H9 (cell line): ENCODE results near the gene TMEM164. TPM values are rescaled to one million over a fixed set of nuclear protein-coding genes. Genes with fewer than 3 reads are reported as not detected.

Source experiments
- DNase-seq: peaks from one replicate; pipeline ENCODE4 v3.0.0-alpha.2; 2017
- H2AFZ ChIP-seq: one replicate; pipeline ENCODE4 v1.6.1; 2013; ENCODE audit warnings: mild to moderate bottlenecking, low read length, control low read depth, moderate library complexity
- H2AK5ac ChIP-seq: 2 replicates; pipeline ENCODE4 v1.6.1; 2013; ENCODE audit warnings: low read length, control low read depth, mixed read lengths; ENCODE audit not compliant: insufficient read length
- H2BK120ac ChIP-seq: one replicate; pipeline ENCODE4 v1.6.1; 2013; ENCODE audit warnings: low read depth, mild to moderate bottlenecking, low read length, control low read depth, inconsistent platforms; ENCODE audit not compliant: poor library complexity, severe bottlenecking
- H2BK12ac ChIP-seq: 2 replicates; pipeline ENCODE4 v1.6.1; 2013; ENCODE audit warnings: low read length, control low read depth, mixed read lengths, low read depth; ENCODE audit not compliant: insufficient read length
- H2BK15ac ChIP-seq: 2 replicates; pipeline ENCODE4 v1.6.1; 2013; ENCODE audit warnings: low read depth, low read length, control low read depth
- H2BK20ac ChIP-seq: one replicate; pipeline ENCODE4 v1.6.1; 2013; ENCODE audit warnings: low read depth, mild to moderate bottlenecking, low read length, control low read depth, inconsistent platforms; ENCODE audit not compliant: poor library complexity, severe bottlenecking
- H2BK5ac ChIP-seq: 2 replicates; pipeline ENCODE4 v1.6.1; 2013; ENCODE audit warnings: low read length, control low read depth, mixed read lengths; ENCODE audit not compliant: insufficient read length
- H3K14ac ChIP-seq: 2 replicates; pipeline ENCODE4 v1.6.1; 2013; ENCODE audit warnings: low read length, control low read depth; ENCODE audit not compliant: insufficient read depth
- H3K18ac ChIP-seq: 2 replicates; pipeline ENCODE4 v1.6.1; 2013; ENCODE audit warnings: low read depth, mild to moderate bottlenecking, mixed read lengths, low read length, control low read depth; ENCODE audit not compliant: insufficient read length
- H3K23ac ChIP-seq: 2 replicates; pipeline ENCODE4 v1.6.1; 2013; ENCODE audit warnings: low read length, control low read depth, mixed read lengths, low read depth; ENCODE audit not compliant: insufficient read length
- H3K23me2 ChIP-seq: 2 replicates; pipeline ENCODE4 v1.6.1; 2013; ENCODE audit warnings: low read depth, mild to moderate bottlenecking, mixed read lengths, low read length, control low read depth; ENCODE audit not compliant: insufficient read length, poor library complexity, severe bottlenecking
- H3K27ac ChIP-seq: 2 replicates; pipeline ENCODE4 v1.5.1; 2013; ENCODE audit warnings: low read length, control low read depth, mixed read lengths, low read depth; ENCODE audit not compliant: insufficient read length
- H3K27me3 ChIP-seq: 2 replicates; pipeline ENCODE4 v1.6.1; 2013; ENCODE audit warnings: low read length, control low read depth, inconsistent platforms; ENCODE audit not compliant: insufficient read depth
- H3K4ac ChIP-seq: 2 replicates; pipeline ENCODE4 v1.6.1; 2013; ENCODE audit warnings: low read depth, mild to moderate bottlenecking, control low read depth, inconsistent platforms, low read length, moderate library complexity
- H3K4me1 ChIP-seq: 2 replicates; pipeline ENCODE4 v1.6.1; 2013; ENCODE audit warnings: low read length, control low read depth, inconsistent platforms; ENCODE audit not compliant: insufficient read depth
- H3K4me2 ChIP-seq: 2 replicates; pipeline ENCODE4 v1.6.1; 2013; ENCODE audit warnings: low read length, control low read depth, mixed read lengths; ENCODE audit not compliant: insufficient read length, insufficient read depth
- H3K56ac ChIP-seq: 2 replicates; pipeline ENCODE4 v1.6.1; 2013; ENCODE audit warnings: low read depth, mild to moderate bottlenecking, mixed read lengths, low read length, control low read depth; ENCODE audit not compliant: insufficient read length
- H3K79me1 ChIP-seq: 2 replicates; pipeline ENCODE4 v1.6.1; 2013; ENCODE audit warnings: low read depth, mild to moderate bottlenecking, moderate library complexity, low read length, control low read depth, inconsistent platforms; ENCODE audit not compliant: insufficient read depth, poor library complexity, severe bottlenecking
- H3K79me2 ChIP-seq: 2 replicates; pipeline ENCODE4 v1.6.1; 2013; ENCODE audit warnings: low read length, control low read depth, inconsistent platforms; ENCODE audit not compliant: insufficient read depth
- H3K9ac ChIP-seq: 2 replicates; pipeline ENCODE4 v1.6.1; 2013; ENCODE audit warnings: low read length, control low read depth, mixed read lengths; ENCODE audit not compliant: insufficient read length; ENCODE audit errors: extremely low read depth
- H3K9me3 ChIP-seq: one replicate; pipeline ENCODE4 v1.6.1; 2013; ENCODE audit warnings: low read depth, low read length, inconsistent platforms; ENCODE audit not compliant: control insufficient read depth
- H3T11ph ChIP-seq: one replicate; pipeline ENCODE4 v1.6.1; 2013; ENCODE audit warnings: mild to moderate bottlenecking, low read length, control low read depth, inconsistent platforms
- H4K20me1 ChIP-seq: one replicate; pipeline ENCODE4 v1.6.1; 2013; ENCODE audit not compliant: control insufficient read depth, insufficient read length, insufficient read depth
- H4K5ac ChIP-seq: 2 replicates; pipeline ENCODE4 v1.6.1; 2013; ENCODE audit warnings: low read depth, mild to moderate bottlenecking, mixed read lengths, low read length, control low read depth; ENCODE audit not compliant: insufficient read length
- H4K8ac ChIP-seq: replicated peaks from 2 replicates; pipeline ENCODE4 v1.6.1; 2013; ENCODE audit warnings: low read length, control low read depth, mixed read lengths, low read depth; ENCODE audit not compliant: insufficient read length
- H4K91ac ChIP-seq: 2 replicates; pipeline ENCODE4 v1.6.1; 2013; ENCODE audit warnings: low read depth, mild to moderate bottlenecking, moderate library complexity, mixed read lengths, low read length, control low read depth; ENCODE audit not compliant: insufficient read length
- H3K27ac Mint-ChIP-seq, 3 experiments: 2 replicates in 2 of 3; 3 replicates in 1 of 3; pipeline ENCODE4 v1.8.0; 2020 to 2021; ENCODE audit warnings: mixed read lengths in 3 of 3, mild to moderate bottlenecking in 1 of 3, moderate library complexity in 1 of 3
- H3K27me3 Mint-ChIP-seq: 2 replicates; pipeline ENCODE4 v1.8.0; 2021; ENCODE audit warnings: low read depth, mild to moderate bottlenecking, moderate library complexity, mixed read lengths
- H3K36me3 Mint-ChIP-seq, 3 experiments: 2 replicates in 2 of 3; 3 replicates in 1 of 3; pipeline ENCODE4 v1.8.0; 2020 to 2021; ENCODE audit warnings: low read depth in 3 of 3, mixed read lengths in 3 of 3; ENCODE audit not compliant: insufficient read depth in 1 of 3
- H3K4me1 Mint-ChIP-seq, 2 experiments: 2 replicates each; pipeline ENCODE4 v1.8.0; 2020; ENCODE audit warnings: mixed read lengths in 2 of 2
- H3K4me3 Mint-ChIP-seq, 2 experiments: 2 replicates in 1 of 2; 3 replicates in 1 of 2; pipeline ENCODE4 v1.8.0; 2020 to 2021; ENCODE audit warnings: mild to moderate bottlenecking in 2 of 2, mixed read lengths in 2 of 2, moderate library complexity in 1 of 2
- H3K9me3 Mint-ChIP-seq, 2 experiments: 2 replicates in 1 of 2; 3 replicates in 1 of 2; pipeline ENCODE4 v1.8.0; 2020; ENCODE audit warnings: mild to moderate bottlenecking in 2 of 2, mixed read lengths in 2 of 2, moderate library complexity in 1 of 2
- CTCF ChIP-seq: fragments of 200-600 bp; sonication (generic); conservative IDR thresholded peaks from 3 replicates; pipeline ENCODE4 v1.8.0; 2021; ENCODE audit warnings: antibody characterized with exemption, mild to moderate bottlenecking
- WGBS: extraction: QIAGEN DNeasy Blood & Tissue Kit; methylation state at CpG from one replicate; pipeline ENCODE4 v1.1.7; 2013; ENCODE audit warnings: missing lambda C conversion rate, low lambda C conversion rate, mixed read lengths; ENCODE audit not compliant: insufficient read length; ENCODE audit errors: extremely low coverage; 5-methylcytosine and 5-hydroxymethylcytosine counted together
- total RNA-seq: library from RNA; stranded (reverse); gene quantifications from 2 replicates; pipeline ENCODE4 v1.2.1, GENCODE V29; 2021

Gene TMEM164
- total RNA-seq, 1 experiment from 2014 or later: 30.4 TPM

DNA sequence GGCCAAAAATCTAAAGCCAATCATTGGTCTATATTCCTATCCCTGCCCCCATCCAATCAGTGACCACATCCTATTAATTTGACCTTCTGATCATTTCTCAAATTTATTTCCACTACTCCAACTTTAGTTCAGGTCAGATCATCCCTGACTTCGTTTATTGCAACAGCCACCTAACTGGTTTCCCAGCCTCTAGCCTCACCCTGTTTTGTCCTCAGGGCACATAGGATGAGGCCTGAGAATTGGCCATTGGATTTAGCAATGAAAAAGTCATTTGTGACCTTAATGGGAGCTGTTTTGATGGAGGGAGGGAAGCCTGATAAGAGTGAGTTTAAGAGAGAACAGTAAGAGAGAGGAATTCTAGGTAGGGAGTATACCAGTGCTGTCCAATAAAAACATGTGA, 160.0 kb downstream of the TMEM164 start:
- H3K23me2 ChIP-seq: no peaks in the 10 kb centered on the region
- no peak overlapping the region for H3K27ac Mint-ChIP-seq
- H3K36me3 Mint-ChIP-seq: no peaks in the 10 kb centered on the region
- H3K18ac ChIP-seq: no peak overlapping the region
- H3K79me1 ChIP-seq: no peaks in the 10 kb centered on the region
- no peak overlapping the region for H2BK5ac ChIP-seq
- no peak overlapping the region for H3K14ac ChIP-seq
- peaks cover 2% of the 10 kb centered on the region; the same call in 1 of the 2 replicates for H3K4me1 ChIP-seq
- no peak overlapping the region for H3K4me3 Mint-ChIP-seq
- H2AK5ac ChIP-seq: no peak overlapping the region
- no peaks in the 10 kb centered on the region for H4K20me1 ChIP-seq
- H2BK20ac ChIP-seq: no peak overlapping the region
- no peak overlapping the region for H4K5ac ChIP-seq
- H2BK12ac ChIP-seq: no peak overlapping the region
- no peak overlapping the region for H3K4ac ChIP-seq
- no peak overlapping the region for H3K56ac ChIP-seq
- H3K79me2 ChIP-seq: no peaks in the 10 kb centered on the region
- H3K9ac ChIP-seq: no peak overlapping the region
- no peak overlapping the region for H2AFZ ChIP-seq
- H3K27me3 ChIP-seq: no peaks in the 10 kb centered on the region
- H3T11ph ChIP-seq: no peak overlapping the region
- DNase-seq: no peak
- no peak overlapping the region for H4K8ac ChIP-seq
- H3K27me3 Mint-ChIP-seq: no peaks in the 10 kb centered on the region
- no peak for TF ChIP-seq CTCF
- H4K91ac ChIP-seq: no peak overlapping the region
- WGBS: no CpG with 5 or more reads among the region's 1 CpG
- H2BK15ac ChIP-seq: no peak overlapping the region
- no peak overlapping the region for H3K4me2 ChIP-seq
- H3K4me1 Mint-ChIP-seq: peaks cover 3 to 5% of the 10 kb centered on the region in 2 experiments; a peak in 3 of 4 replicates
- H3K23ac ChIP-seq: no peak overlapping the region
- no peaks in the 10 kb centered on the region for H3K9me3 ChIP-seq
- no peaks in the 10 kb centered on the region for H3K9me3 Mint-ChIP-seq
- H3K27ac ChIP-seq: no peak overlapping the region
- no peak overlapping the region for H2BK120ac ChIP-seq
